GM21367 (cell line): ENCODE results near the gene ADCYAP1R1.

ENCODE experiments used
- ATAC-seq: cut with Tn5 transposase; IDR thresholded peaks from one replicate; pipeline ENCODE4 v1.9.1; 2021; ENCODE audit not compliant: unreplicated experiment

Gene ADCYAP1R1

GRCh38 chr7:31036924-31037323 lies 15.2 kb upstream of the ADCYAP1R1 start:
- no peak for ATAC-seq

- no peak for ATAC-seq
Measured at GRCh38 chr7:31043051-31043471, 9.0 kb upstream of the ADCYAP1R1 start.

DNA sequence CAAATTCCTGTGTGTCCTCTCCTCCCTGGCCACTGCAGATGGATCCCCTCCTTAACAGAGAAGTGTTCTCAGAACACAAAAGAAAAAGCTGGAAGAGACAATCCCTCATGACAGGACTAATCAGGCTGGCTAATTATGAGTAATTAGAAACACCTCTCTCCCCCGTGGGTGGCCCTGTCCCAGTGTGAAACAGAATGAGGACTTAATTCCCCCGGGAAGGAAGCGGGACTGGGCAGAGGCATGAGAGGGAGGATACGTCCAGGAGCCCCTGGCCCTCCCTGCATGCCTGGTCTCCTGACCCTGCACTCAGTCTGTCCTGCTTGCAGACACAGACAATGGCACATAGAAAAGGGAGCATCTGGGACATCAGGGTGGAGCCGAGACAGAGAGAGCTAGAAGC lies 7.6 kb upstream of the ADCYAP1R1 start:
- no peak for ATAC-seq

DNA sequence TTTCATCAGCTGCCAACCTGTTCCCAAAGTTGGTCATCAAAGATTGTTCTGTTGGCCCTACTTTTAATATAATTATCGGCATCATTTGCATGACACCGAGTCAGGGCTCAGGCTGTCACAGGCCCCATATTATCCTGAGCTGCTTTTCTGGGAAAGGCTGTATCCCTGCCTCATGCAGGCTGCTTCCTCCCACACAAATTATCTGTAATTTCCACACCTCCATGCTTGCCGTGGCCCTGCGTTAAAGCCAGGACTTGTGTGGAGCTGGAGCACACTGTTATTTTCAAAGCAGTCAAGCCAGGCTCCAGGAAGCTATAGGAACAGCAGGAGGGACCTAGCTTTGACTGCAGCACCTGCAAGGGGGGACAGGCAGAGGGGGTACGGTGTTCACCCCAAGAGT lies 5.4 kb upstream of the ADCYAP1R1 start:
- no peak for ATAC-seq

DNA sequence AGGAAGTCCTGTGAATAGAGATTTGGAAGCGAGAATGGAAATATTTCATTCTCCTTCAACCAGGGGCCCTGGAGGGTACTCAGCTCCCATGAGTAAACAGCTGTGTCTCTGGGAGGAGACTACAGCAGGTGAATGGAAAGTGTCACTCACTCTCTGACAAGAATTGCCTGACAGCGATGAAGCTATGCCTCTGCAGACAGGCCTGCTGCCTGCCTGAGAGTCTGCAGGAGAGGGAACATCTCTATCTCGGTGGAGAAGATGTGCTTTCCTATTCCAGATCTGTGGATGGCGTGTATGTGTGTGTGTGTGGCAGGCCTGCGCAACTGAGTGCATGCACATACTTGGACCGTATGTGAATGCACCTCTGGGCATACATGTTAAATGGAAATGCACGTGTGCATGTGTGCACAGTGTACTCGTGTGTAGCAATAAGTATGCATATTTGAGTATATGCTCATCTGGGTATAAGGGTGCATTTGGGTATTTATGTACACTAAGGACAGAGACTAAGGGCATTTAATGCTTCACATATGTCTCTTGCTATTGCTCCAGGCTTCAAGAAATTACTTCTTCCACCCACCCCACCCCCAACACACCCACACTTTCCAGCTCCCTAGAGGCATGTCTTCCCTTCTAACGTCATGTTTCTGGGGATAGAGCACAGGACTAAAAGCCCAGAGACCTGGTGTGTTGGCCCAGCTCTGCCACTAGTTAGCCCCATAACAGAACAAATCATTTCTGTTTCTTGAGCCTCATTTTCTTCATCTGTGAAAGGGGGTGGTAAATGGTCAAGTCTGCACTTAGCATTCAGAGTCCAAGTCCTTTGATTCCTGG lies 4.6 kb upstream of the ADCYAP1R1 start:
- no peak for ATAC-seq

GRCh38 chr7:31049005-31049765 lies 2.9 kb upstream of the ADCYAP1R1 start:
- ATAC-seq = no peak

- no peak for ATAC-seq
Measured at GRCh38 chr7:31052487-31052840, 356 bp downstream of the ADCYAP1R1 start.

GRCh38 chr7:31052841-31053601 lies 913 bp downstream of the ADCYAP1R1 start:
- ATAC-seq = no peak

- ATAC-seq = no peak
Measured at GRCh38 chr7:31053986-31054385, 1.9 kb downstream of the ADCYAP1R1 start.

DNA sequence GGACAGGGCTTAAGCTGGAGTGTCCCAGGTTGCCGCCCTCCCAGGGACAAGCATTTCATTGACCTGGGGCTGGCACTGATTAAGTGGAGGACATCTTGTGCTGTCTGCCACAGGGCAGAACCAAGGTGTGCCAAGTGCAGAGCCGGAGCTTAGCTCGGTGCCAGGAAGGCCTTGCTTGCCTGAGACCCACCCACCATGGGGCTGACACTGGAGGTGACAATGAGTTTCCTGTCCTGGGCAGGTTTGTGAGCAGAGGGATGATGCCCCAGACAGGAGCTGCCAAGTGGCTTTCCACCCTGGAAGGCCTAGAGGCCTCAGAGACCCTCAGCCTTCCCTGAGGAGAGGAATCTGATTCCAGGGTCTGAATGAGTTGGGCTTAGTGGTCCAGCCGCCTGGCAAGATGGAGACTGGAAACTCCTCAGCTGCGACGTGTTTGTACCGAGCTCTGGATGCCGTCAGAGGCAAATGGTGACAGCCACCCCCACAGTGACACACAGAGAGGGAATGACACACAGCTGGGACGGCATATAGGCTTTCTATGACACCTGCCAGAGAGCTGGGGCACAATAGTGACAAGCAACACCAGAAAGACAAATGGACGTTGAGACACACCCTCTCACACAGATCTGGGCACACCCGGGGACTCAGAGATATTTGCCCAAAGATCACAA lies 2.6 kb downstream of the ADCYAP1R1 start:
- no peak for ATAC-seq

DNA sequence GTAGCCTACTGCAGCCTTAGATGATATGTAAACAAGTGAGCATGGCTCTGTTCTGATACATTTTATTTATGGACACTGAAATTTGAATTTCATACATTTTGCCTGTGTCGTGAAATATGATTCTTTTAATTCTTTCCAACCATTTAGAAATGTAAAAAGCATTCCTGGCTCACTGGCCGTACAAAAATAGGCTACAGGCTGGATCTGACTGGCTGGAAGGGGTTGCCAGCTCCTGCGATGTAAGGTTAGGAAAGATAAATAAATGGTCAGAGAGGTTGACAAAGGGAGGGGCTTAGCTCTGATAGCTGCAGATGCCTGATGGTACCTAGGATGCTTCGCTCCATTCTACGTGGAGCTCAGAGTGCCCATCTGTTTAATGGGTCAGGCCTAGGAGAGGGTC lies 3.4 kb downstream of the ADCYAP1R1 start:
- ATAC-seq = no peak

DNA sequence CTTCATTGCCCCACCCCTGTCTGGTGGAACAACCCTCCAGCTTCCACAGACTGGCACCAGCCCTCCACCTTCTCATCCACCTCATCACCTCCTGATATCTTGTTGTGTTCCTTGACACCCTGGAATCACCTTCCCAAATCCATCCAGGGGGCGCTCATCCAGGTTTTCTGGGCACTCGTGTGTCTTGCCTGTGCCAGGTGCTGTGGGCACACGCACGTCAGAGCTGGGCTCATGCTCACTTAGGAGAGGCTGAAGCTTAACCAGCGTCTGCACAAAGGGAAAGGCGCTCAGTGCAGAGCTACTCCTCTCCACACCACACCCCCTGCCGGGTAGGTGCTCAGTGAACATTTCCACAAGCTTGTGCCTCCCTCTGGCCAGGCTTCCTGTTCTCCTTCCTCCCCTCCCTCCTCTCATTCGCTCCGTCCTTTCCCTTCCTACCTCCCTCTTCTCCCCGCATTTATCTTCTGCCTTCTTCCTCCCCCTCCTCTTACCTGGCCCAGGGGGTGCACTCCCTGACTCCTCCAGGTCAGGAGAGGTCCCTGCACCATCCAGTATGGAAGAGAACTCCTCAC lies 4.8 kb downstream of the ADCYAP1R1 start:
- ATAC-seq = no peak

DNA sequence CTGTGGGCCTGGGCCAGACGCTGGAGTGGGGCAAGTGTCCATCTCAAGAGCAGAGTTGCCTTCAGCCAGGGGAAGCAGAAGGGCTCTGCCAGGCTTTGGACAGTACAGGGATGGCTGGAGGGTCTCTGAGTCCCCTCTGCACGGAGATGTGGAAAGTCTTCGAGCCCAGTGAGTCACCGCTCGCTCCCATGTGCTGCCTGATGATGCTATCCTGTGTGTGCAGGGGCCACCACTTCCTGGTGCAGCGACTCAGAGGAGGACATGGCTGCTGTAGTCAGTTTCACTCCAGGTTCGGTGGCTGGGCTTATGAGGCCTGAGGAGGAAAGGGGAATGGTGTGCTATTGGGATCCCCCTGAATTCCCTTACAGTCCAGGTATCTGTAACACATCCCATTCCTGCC lies 6.0 kb downstream of the ADCYAP1R1 start:
- no peak for ATAC-seq

DNA sequence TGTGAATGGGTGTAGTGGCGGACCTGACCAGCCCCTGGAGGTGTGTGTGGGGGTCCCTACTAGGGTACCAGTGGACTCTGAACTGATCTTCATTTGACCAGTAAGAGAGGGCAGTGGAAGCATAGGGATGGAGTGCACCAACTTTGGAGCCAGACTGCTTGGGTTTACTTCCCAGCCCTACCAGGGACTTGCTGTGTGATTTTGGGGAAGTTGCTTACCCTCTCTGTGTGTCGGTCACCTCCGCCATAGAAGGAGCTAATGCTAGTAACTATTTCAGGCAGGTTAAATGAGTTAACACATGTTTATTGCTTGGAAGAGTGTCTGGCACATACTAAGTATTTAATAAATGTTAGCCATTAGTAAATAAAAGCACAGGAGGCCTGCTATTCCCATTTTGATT lies 6.6 kb downstream of the ADCYAP1R1 start:
- ATAC-seq = no peak

- ATAC-seq = no peak
Measured at GRCh38 chr7:31059551-31059950, 7.4 kb downstream of the ADCYAP1R1 start.

- ATAC-seq = no peak
Measured at GRCh38 chr7:31061185-31061584, 9.1 kb downstream of the ADCYAP1R1 start.

- ATAC-seq = no peak
Measured at GRCh38 chr7:31062746-31063435, 10.8 kb downstream of the ADCYAP1R1 start.

GRCh38 chr7:31065021-31065593 lies 13.0 kb downstream of the ADCYAP1R1 start:
- ATAC-seq = no peak

DNA sequence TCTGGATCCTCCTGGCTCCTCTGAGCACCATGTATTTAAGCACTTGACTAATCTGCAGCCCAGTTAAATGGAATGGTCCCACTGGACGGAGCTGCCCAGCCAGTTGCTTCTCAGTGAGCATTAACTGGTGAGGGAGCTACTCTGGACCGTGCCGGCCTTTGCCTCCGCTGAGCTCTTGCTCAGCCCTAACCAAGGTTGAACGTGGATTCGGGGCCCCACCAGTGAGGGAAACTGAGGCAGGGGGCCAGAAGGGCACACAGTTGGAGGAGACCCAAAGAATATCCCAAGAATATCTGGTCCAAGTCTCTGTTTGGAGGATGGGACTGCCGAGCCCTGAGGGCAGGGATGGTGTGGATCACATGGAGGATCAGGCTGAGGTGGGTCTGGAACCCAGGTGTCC lies 13.7 kb downstream of the ADCYAP1R1 start:
- no peak for ATAC-seq
